GM13976 (cell line): ENCODE data around the gene FREM3.
"Not testable (repeated sequence)": the region's sequence is repeated elsewhere in the genome, so short reads cannot be mapped to it uniquely, and the experiment has no call there.

Experiments
- DNase-seq: peaks from one replicate; pipeline ENCODE4 v3.0.0; 2012; ENCODE audit warnings: low spot score
- CTCF ChIP-seq: IDR thresholded peaks from 2 replicates; pipeline ENCODE4 v1.5.1; 2012; ENCODE audit warnings: borderline replicate concordance, mild to moderate bottlenecking; ENCODE audit not compliant: insufficient read depth; ENCODE audit errors: extremely low read depth, missing control alignments, control extremely low read depth
- in situ Hi-C: fragments of 300-500 bp; cut with MboI; formaldehyde crosslinking; loops from one replicate; pipeline ENCODE4 v1.12.0; 2022; ENCODE audit warnings: low sequenced_read_pairs, mixed read lengths, inconsistent platforms; ENCODE audit not compliant: unreplicated experiment

Gene FREM3

GRCh38 chr4:143700416-143701352 is at the start of gene FREM3:
Gene FREM3, minus strand, starts transcription at chr4:143700675. Its CDS starts 0 bp downstream, at chr4:143700675.
- in situ Hi-C loops, result no loop called here
- no peak for TF ChIP-seq CTCF
- no peak for DNase-seq

GRCh38 chr4:143745874-143746273 is 45.4 kb upstream of the FREM3 start:
- in situ Hi-C loops, result no loop called here
- no peak for TF ChIP-seq CTCF
- no peak for DNase-seq

GRCh38 chr4:143743591-143743990 is 43.1 kb upstream of the FREM3 start:
- in situ Hi-C loops, result no loop called here

GRCh38 chr4:143742834-143743233 is 42.4 kb upstream of the FREM3 start:
- no peak for DNase-seq
- in situ Hi-C loops, result no loop called here
- no peak for TF ChIP-seq CTCF

More at GRCh38 chr4:143743591-143743990, 43.1 kb upstream of the FREM3 start:
- no peak for DNase-seq
- no peak for TF ChIP-seq CTCF

- no peak for TF ChIP-seq CTCF
- in situ Hi-C loops, result no loop called here
- DNase-seq, result no peak
Measured at GRCh38 chr4:143736861-143737260, 36.4 kb upstream of the FREM3 start.

- in situ Hi-C loops, DNase-seq: not testable (repeated sequence)
Measured at GRCh38 chr4:143736061-143736460, 35.6 kb upstream of the FREM3 start.

GRCh38 chr4:143728166-143728565 is 27.7 kb upstream of the FREM3 start:
- no peak for TF ChIP-seq CTCF
- DNase-seq, result no peak
- in situ Hi-C loops, result no loop called here
